Fibroblast of skin of right quadriceps (primary cell): ENCODE data around the gene PLCH1.

Source experiments
- DNase-seq: peaks from one replicate; pipeline ENCODE4 v3.0.0-alpha.2; 2013

PLCH1 gene

GRCh38 chr3:155744010-155744625 is 753 bp downstream of the PLCH1 start:
- DNase-seq = peak; percentile 34

- no peak for DNase-seq
These were observed 1.3 kb downstream of the PLCH1 start for GRCh38 chr3:155743606-155744005.

GRCh38 chr3:155742349-155742965 is 2.4 kb downstream of the PLCH1 start:
- DNase-seq = no peak

DNA sequence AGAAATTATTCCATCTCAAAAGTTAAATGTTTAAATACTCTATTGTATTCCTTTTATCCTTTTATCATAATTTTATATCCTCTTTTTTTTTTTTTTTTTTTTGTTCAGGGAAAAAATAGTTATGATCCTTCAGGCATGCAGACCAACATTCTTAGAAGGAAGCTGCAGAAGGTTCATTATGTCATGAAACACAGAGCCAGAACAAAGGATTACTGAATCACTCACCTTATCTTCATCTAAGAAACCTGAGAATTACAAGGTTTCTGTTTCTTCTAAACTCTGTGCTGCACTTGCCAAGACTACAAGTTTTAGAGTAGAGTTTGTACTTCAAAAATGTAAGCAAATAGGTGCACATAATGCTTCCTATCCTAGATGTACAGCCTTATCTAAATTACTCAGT is 3.3 kb downstream of the PLCH1 start:
- DNase-seq = no peak

DNA sequence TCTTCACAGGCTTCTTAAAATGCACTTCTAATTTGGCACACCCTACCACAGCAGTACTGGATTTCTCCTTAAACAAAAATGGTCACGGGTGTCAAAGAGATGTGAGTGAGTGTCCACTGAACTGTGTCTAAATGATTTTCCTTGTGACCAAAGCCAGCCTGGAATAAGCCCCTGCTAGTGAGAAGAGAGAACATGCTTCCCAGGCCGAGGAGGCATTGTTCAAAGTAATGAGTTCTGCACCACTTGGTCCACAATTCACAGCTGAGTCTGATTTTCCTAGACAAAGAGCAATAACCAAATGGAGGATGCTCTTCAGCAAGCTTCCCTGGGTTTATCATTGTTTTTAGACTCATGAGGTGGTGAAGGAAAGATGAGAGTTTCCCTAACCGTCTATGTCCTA is 3.8 kb downstream of the PLCH1 start:
- DNase-seq = no peak

DNA sequence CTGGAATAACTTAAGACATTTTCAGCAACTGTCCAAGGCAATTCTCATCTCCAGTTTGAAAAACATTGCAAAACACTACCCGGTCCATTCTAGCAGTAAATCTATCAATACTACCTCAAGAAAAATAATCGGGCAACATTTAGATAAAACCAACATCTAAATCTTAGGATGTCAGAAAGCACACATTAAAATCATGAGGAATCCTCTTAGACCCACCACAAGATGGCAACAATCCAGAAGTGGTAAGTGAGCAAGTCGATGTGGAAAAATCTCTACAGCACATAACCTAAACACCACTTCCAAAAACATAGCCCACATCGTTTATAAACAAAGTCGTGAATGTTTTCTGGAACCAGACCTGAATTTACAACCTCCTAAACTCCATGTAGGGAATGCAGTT is 5.7 kb downstream of the PLCH1 start:
- DNase-seq = peak; percentile 68

GRCh38 chr3:155738580-155739076 is 6.2 kb downstream of the PLCH1 start:
- no peak for DNase-seq

- DNase-seq = no peak
These were observed 6.9 kb downstream of the PLCH1 start for GRCh38 chr3:155737844-155738460.

DNA sequence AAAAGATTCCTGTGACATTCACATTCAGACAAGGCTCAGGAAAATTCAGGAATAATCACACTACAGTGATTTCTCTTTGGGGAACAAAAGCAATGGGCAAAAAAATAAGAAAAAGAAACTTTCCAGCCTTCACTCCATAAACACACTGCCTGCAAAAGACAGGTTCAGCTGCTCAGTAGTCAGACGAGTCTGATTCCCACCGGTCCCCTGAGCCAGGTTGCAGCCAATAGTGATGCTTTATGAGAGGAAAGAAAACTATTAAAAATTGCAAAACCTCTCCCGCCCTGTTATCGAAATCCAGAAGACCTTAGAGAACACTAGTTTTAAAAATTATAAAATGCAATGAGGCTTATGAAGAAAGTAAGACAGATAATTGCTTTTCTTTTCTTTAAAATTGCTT is 8.5 kb downstream of the PLCH1 start:
- no peak for DNase-seq

DNA sequence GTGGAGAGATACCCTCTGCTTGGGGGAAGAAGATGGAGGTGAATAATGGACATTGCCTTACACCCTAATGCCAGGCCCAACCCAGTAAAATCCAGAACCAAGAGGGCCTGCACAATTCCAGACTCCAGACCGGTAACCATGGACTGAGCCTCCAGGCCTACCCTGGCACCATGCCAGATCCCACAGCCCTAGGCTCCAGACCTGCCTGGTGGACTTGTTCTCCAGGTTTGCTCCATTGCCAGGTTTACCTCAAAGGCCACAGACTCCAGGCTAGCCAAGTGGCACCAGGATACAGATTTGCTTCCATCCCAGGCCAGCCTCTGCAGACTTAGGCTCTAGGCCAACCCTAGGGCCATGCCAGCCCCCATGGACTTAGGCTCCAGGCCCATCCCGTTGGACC is 14.0 kb downstream of the PLCH1 start:
- no peak for DNase-seq

DNA sequence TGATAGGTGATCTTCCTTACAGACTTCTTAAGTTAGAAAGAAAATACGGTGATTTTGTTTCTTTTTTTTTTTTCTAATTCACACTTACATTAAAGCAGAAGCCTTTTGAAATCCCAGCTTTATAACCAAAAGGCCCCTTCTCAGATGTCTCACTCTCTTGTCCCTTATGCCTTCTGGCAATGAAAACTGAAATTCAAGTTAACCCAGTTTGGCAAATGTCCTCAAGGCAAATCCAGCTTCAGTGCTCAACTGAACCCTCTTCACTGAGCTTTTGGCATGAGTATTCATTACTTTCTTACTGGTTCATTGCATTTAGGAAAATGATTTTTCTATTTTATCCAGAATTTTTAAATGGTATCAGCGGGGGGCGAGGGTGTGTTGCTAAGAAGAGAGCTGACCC is 17.0 kb downstream of the PLCH1 start:
- no peak for DNase-seq

GRCh38 chr3:155714295-155714718 is 30.6 kb downstream of the PLCH1 start:
- no peak for DNase-seq

- peak; percentile 3 for DNase-seq
These were observed 32.9 kb downstream of the PLCH1 start for GRCh38 chr3:155712008-155712407.

DNA sequence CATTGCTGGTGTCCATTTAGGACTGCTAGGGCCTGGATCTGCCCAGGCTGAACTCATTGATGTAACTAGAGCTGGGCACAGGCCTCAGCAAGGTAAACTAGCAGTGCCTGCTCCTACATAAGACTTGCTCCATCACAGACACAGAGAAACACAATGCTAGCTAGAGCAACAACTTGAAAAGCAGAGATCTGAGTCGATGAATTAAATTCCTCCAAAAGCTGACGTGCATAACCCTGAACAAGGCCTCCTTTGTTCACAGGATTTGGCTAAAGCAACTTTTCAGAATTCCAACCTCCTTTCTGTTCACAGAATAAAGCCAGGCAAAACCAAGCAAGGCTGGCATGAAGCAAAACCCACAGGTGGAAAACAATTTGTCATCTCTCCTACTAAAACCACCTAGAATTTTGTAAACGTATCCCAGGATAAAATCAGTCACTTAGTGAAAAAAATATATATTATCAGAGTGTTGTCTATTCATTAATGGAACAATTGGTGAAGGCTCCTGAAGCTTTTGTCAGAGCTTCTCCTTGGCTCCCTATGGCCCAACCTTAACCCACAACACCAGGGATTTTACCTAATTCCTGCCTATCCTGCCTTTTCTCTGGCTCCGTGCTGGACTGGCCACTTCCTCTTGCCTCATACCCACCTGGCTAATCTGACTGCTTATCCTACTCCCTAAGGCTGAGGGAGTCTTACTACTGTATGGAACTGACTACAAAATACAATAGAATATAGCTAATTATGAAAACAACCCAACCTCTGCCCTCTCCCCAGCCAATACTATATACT is 39.9 kb downstream of the PLCH1 start:
- DNase-seq = no peak

GRCh38 chr3:155704061-155704460 is 40.8 kb downstream of the PLCH1 start:
- DNase-seq = no peak

DNA sequence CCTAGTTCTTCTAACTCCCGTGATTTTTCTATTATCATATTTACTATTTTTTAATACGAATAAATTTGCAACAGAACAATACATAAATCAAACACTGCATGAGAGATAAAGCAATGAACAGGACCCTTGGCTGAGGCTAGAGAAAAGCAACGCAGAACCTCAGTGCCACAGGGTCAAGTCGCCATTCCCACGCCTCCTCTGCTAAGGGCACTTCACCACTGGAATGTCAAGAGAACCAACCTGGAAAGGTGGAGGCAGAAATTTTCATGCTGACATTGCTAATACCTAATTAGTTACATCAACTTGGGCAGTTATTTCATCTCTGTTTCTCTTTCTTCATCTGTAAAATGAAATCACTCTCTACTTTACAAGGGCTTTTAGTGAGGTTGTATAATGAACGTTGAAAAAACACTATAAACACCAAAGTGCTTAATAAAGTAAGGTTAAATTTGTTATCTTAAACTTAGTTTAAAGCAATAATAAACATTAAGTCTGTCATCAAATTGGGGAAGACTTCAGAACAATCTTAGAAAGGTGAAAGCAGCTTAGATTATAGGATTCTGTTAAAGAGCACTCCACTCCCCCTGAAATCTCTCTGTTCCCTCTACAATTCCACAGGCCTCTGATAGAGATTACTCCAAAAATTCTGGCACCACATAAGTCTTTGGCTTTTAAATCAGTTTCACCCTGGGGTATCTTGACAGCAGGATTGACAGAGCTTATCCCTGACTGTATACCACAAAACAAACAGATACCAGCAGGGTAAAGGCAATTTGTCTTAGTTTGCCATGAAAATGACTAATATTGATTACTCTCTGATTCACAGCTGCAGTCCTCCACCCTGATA is 41.9 kb downstream of the PLCH1 start:
- no peak for DNase-seq

GRCh38 chr3:155701882-155702465 is 42.9 kb downstream of the PLCH1 start:
- peak; percentile 51 for DNase-seq

DNA sequence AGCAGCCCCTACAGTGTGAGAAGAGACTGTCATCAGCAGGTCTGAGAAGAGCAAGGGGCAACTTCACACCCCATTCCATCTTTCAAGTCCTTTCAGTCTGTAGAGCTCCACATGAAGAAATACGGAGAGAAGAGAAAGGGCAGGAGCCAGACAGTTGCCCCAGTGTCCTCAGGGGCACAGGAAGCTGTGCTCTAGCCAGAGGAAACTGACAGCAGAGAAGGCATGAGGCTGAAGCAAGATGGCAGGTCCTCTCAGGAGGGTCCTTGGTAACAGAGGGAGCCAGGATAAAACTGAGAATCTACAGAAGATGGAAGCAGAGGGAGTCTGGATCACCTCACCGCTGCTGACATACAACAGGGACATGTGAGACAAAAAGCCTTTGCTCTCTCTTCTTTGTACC is 47.3 kb downstream of the PLCH1 start:
- no peak for DNase-seq

- no peak for DNase-seq
These were observed 54.0 kb downstream of the PLCH1 start for GRCh38 chr3:155690921-155691320.

- no peak for DNase-seq
These were observed 56.4 kb downstream of the PLCH1 start for GRCh38 chr3:155688481-155688880.

- DNase-seq = no peak
These were observed 61.5 kb downstream of the PLCH1 start for GRCh38 chr3:155683344-155683720.
